A549 (cell line): ENCODE measurements around the gene VWA8. TPM values are rescaled to one million over a fixed set of nuclear protein-coding genes. Genes with fewer than 3 reads are reported as not detected.

Experiments used
- ATAC-seq, 2 experiments: fragments of 200-7000 bp in 1 of 2; fragments of >200 bp in 1 of 2; cut with Nextera tagmentation in 1 of 2; cut with Tn5 transposase in 1 of 2; 3 replicates each; pipeline versions ENCODE4 v1.8.0 to v1.9.1; 2018 to 2020; ENCODE audit warnings: mild to moderate bottlenecking in 1 of 2, moderate library complexity in 1 of 2
- CTCF ChIA-PET: fragments of 300-600 bp; sonication (Branson Sonifier 250); formaldehyde crosslinking; extraction: SDS; loops from one replicate; lab custom pipeline; 2021; ENCODE audit warnings: antibody characterized with exemption, inconsistent platforms; lab: Yijun Ruan, JAX
- POLR2A ChIA-PET: fragments of 350-600 bp; formaldehyde crosslinking; extraction: SDS; loops from one replicate; lab custom pipeline; 2021; ENCODE audit warnings: antibody characterized with exemption, inconsistent platforms; lab: Yijun Ruan, JAX
- DNase-seq, 2 experiments: peaks; one replicate each; pipeline versions ENCODE4 v3.0.0 to v3.0.0-alpha.2; 2011 to 2016; ENCODE audit warnings: low read depth in 1 of 2, low spot score in 1 of 2
- FAIRE-seq: peaks from 2 replicates; lab custom pipeline; 2011; peaks lifted over from hg19 to GRCh38; lab: Jason Lieb, UNC
- H3K27ac ChIP-seq, 2 experiments: fragments of >200 bp; sonication (Bioruptor Twin); formaldehyde crosslinking; 3 replicates each; pipeline ENCODE4 v1.5.1; 2016 to 2017
- H3K4me1 ChIP-seq: fragments of >200 bp; sonication (Bioruptor Twin); formaldehyde crosslinking; 3 replicates; pipeline ENCODE4 v1.6.1; 2016
- H3K4me2 ChIP-seq: fragments of >200 bp; sonication (Bioruptor Twin); formaldehyde crosslinking; 3 replicates; pipeline ENCODE4 v1.6.1; 2016
- H3K4me3 ChIP-seq: fragments of >200 bp; sonication (Bioruptor Twin); formaldehyde crosslinking; 3 replicates; pipeline ENCODE4 v1.5.1; 2016
- H3K9me3 ChIP-seq: fragments of >200 bp; sonication (Bioruptor Twin); formaldehyde crosslinking; 3 replicates; pipeline ENCODE4 v1.6.1; 2016
- BHLHE40 ChIP-seq: IDR thresholded peaks from 2 replicates; pipeline ENCODE4 v1.6.1; 2012; ENCODE audit warnings: low read depth, low read length, inconsistent platforms
- CBX8 ChIP-seq: fragments of 200-600 bp; sonication (generic); IDR thresholded peaks from 2 replicates; pipeline ENCODE4 v1.6.1; 2016
- CHD4 ChIP-seq: fragments of 200-600 bp; sonication (generic); IDR thresholded peaks from 2 replicates; pipeline ENCODE4 v1.6.1; 2016; ENCODE audit warnings: antibody characterized with exemption, mild to moderate bottlenecking, borderline replicate concordance
- CTCF ChIP-seq: fragments of >200 bp; sonication (Bioruptor Twin); formaldehyde crosslinking; IDR thresholded peaks from 3 replicates; pipeline ENCODE4 v1.5.1; 2016
- FOSB ChIP-seq: fragments of 250-450 bp; sonication (Bioruptor Pico); IDR thresholded peaks from 2 replicates; pipeline ENCODE4 v1.5.0; 2020; ENCODE audit warnings: mild to moderate bottlenecking, moderate library complexity
- FOSL2 ChIP-seq, 2 experiments: fragments of 450-650 bp in 1 of 2; fragments of >200 bp in 1 of 2; sonication (Bioruptor Twin) in 1 of 2; formaldehyde crosslinking; IDR thresholded peaks; 2 replicates each; pipeline versions ENCODE4 v1.5.0 to v1.6.1; 2016 to 2020; ENCODE audit warnings: mild to moderate bottlenecking in 1 of 2, moderate library complexity in 1 of 2
- HES2 ChIP-seq: fragments of >200 bp; sonication (Bioruptor Twin); formaldehyde crosslinking; IDR thresholded peaks from 2 replicates; pipeline ENCODE4 v1.6.1; 2016
- HMGXB4 ChIP-seq: fragments of 250-450 bp; sonication (Bioruptor Pico); IDR thresholded peaks from 2 replicates; pipeline ENCODE4 v1.5.0; 2021; ENCODE audit warnings: mild to moderate bottlenecking, moderate library complexity, borderline replicate concordance
- HOXB5 ChIP-seq: fragments of 250-450 bp; sonication (Bioruptor Pico); IDR thresholded peaks from 2 replicates; pipeline ENCODE4 v1.5.0; 2020; ENCODE audit warnings: mild to moderate bottlenecking, moderate library complexity
- JUNB ChIP-seq: fragments of >200 bp; sonication (Bioruptor Twin); formaldehyde crosslinking; IDR thresholded peaks from 2 replicates; pipeline ENCODE4 v1.6.1; 2016
- KDM5A ChIP-seq: fragments of 200-600 bp; sonication (generic); IDR thresholded peaks from 2 replicates; pipeline ENCODE4 v1.6.1; 2016; ENCODE audit warnings: antibody characterized with exemption, mild to moderate bottlenecking
- MAFK ChIP-seq: fragments of 450-650 bp; IDR thresholded peaks from 2 replicates; pipeline ENCODE4 v1.6.1; 2014; ENCODE audit not compliant: partially characterized antibody
- MAX ChIP-seq: IDR thresholded peaks from 2 replicates; pipeline ENCODE4 v1.6.1; 2012
- NFE2L2 ChIP-seq: fragments of 150-350 bp; conservative IDR thresholded peaks from 2 replicates; pipeline ENCODE4 v1.6.1; 2014; ENCODE audit warnings: low read length
- POLR2A ChIP-seq: IDR thresholded peaks from 2 replicates; pipeline ENCODE4 v1.6.1; 2012; ENCODE audit warnings: mild to moderate bottlenecking, low read length
- RCOR1 ChIP-seq: fragments of 150-350 bp; IDR thresholded peaks from 2 replicates; pipeline ENCODE4 v1.6.1; 2014; ENCODE audit warnings: antibody characterized with exemption, low read length, low read depth
- RNF2 ChIP-seq: fragments of 200-600 bp; sonication (generic); IDR thresholded peaks from 2 replicates; pipeline ENCODE4 v1.6.1; 2016; ENCODE audit warnings: low read depth, mild to moderate bottlenecking, antibody characterized with exemption, moderate library complexity, borderline replicate concordance
- TP53 ChIP-seq: fragments of 250-450 bp; sonication (Bioruptor Pico); IDR thresholded peaks from 2 replicates; pipeline ENCODE4 v1.5.0; 2021; ENCODE audit warnings: mild to moderate bottlenecking, moderate library complexity
- ZC3H11A ChIP-seq: fragments of 450-650 bp; IDR thresholded peaks from 2 replicates; pipeline ENCODE4 v1.6.1; 2014; ENCODE audit warnings: antibody characterized with exemption, mild to moderate bottlenecking
- ZFP36 ChIP-seq: fragments of 450-650 bp; IDR thresholded peaks from 2 replicates; pipeline ENCODE4 v1.6.1; 2014; ENCODE audit warnings: borderline replicate concordance; ENCODE audit not compliant: partially characterized antibody
- WGBS: methylation state at CpG from one replicate; pipeline ENCODE4 v1.1.6; 2017; ENCODE audit errors: missing lambda C conversion rate; 5-methylcytosine and 5-hydroxymethylcytosine counted together
- polyA plus RNA-seq, 4 experiments: library from polyadenylated mRNA; depleted of rRNA in 3 of 4; stranded (reverse); fragments of >200 nt; fragmentation: RNase III in 1 of 4; extraction: RNeasy Plus Mini Kit Qiagen cat#74134 plus additional on column Dnase treatment in 1 of 4; gene quantifications; 2 replicates in 3 of 4; 3 replicates in 1 of 4; pipeline ENCODE4 v1.2.3, GENCODE V29; 2011 to 2017
- TF ChIP-seq, protein P1 (sequence below): fragments of 450-650 bp; IDR thresholded peaks from 2 replicates; pipeline ENCODE4 v1.6.1; 2014; ENCODE audit warnings: antibody characterized with exemption
- TF ChIP-seq, protein P2 (sequence below): fragments of 200-600 bp; sonication (generic); IDR thresholded peaks from 2 replicates; pipeline ENCODE4 v1.6.1; 2016; ENCODE audit warnings: antibody characterized with exemption, mild to moderate bottlenecking, moderate library complexity

Gene VWA8
- polyA plus RNA-seq, 2 of the 4 experiments (the other 2 are of a cell fraction), result 6.4 to 15.3 TPM

- ChIA-PET CTCF (interaction anchor here (0.9 to 2.1 kb wide), 2 partner anchors 10 to 96 kb away, joined by 3 to 5 read pairs; no protein-coding TSS in a partner anchor), POLR2A (no interaction called here)
- Histone ChIP-seq H3K27ac (no peak overlapping the region), H3K4me3 (no peak overlapping the region), H3K4me2 (no peak overlapping the region), H3K9me3 (no peaks in the 10 kb centered on the region), H3K4me1 (0 out of 3 replicates have a peak, but pooled peaks cover 6% of the 10 kb centered on the region)
- TF ChIP-seq BHLHE40, result no peak
- no peak for TF ChIP-seq HES2
- no peak for TF ChIP-seq KDM5A
- no peak for TF ChIP-seq HOXB5 (CRISPR knock-in tag)
- no peak for TF ChIP-seq TP53 (CRISPR knock-in tag)
- no peak for TF ChIP-seq RCOR1
- no peak for TF ChIP-seq CBX8
- no peak for TF ChIP-seq NFE2L2
- TF ChIP-seq CHD4, result no peak
- TF ChIP-seq ZC3H11A, result no peak
- no peak for TF ChIP-seq RNF2
- TF ChIP-seq FOSB, result no peak
- no peak for TF ChIP-seq MAFK
- FAIRE-seq (no peak), DNase-seq (no peak), ATAC-seq (no peak)
- 95% methylated on average over 1 of the region's 1 CpG for WGBS
These were observed 195.9 kb downstream of the VWA8 start for GRCh38 chr13:41765020-41765419.

- ChIA-PET POLR2A (no interaction called here), CTCF (interaction anchor here (2.1 kb wide), 1 partner anchor 10 kb away, joined by 5 read pairs; no protein-coding TSS in a partner anchor)
- 0 out of 3 replicates have a peak, but pooled peaks cover 6% of the 10 kb centered on the region for H3K4me1 ChIP-seq
- TF ChIP-seq, protein P1, sequence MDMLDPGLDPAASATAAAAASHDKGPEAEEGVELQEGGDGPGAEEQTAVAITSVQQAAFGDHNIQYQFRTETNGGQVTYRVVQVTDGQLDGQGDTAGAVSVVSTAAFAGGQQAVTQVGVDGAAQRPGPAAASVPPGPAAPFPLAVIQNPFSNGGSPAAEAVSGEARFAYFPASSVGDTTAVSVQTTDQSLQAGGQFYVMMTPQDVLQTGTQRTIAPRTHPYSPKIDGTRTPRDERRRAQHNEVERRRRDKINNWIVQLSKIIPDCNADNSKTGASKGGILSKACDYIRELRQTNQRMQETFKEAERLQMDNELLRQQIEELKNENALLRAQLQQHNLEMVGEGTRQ, result no peak
- TF ChIP-seq, protein P2, sequence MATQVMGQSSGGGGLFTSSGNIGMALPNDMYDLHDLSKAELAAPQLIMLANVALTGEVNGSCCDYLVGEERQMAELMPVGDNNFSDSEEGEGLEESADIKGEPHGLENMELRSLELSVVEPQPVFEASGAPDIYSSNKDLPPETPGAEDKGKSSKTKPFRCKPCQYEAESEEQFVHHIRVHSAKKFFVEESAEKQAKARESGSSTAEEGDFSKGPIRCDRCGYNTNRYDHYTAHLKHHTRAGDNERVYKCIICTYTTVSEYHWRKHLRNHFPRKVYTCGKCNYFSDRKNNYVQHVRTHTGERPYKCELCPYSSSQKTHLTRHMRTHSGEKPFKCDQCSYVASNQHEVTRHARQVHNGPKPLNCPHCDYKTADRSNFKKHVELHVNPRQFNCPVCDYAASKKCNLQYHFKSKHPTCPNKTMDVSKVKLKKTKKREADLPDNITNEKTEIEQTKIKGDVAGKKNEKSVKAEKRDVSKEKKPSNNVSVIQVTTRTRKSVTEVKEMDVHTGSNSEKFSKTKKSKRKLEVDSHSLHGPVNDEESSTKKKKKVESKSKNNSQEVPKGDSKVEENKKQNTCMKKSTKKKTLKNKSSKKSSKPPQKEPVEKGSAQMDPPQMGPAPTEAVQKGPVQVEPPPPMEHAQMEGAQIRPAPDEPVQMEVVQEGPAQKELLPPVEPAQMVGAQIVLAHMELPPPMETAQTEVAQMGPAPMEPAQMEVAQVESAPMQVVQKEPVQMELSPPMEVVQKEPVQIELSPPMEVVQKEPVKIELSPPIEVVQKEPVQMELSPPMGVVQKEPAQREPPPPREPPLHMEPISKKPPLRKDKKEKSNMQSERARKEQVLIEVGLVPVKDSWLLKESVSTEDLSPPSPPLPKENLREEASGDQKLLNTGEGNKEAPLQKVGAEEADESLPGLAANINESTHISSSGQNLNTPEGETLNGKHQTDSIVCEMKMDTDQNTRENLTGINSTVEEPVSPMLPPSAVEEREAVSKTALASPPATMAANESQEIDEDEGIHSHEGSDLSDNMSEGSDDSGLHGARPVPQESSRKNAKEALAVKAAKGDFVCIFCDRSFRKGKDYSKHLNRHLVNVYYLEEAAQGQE, result no peak
- no peak for TF ChIP-seq HMGXB4
- TF ChIP-seq FOSL2 (IDR thresholded peaks at IDR 0.05), result no peak
- no peak for TF ChIP-seq FOSL2 (CRISPR knock-in tag; IDR thresholded peaks at IDR 0.05)
- TF ChIP-seq MAX, result no peak
- TF ChIP-seq HOXB5 (CRISPR knock-in tag), result no peak
- no peak for TF ChIP-seq KDM5A
- TF ChIP-seq ZFP36, result no peak
- no peak for TF ChIP-seq CTCF
- no peak for TF ChIP-seq TP53 (CRISPR knock-in tag)
- TF ChIP-seq JUNB, result no peak
- no peak for TF ChIP-seq POLR2A
- TF ChIP-seq CHD4, result no peak
- TF ChIP-seq, all 56 proteins: peak for 0
- no peak for FAIRE-seq
- Histone ChIP-seq H3K4me3 (no peak overlapping the region), H3K4me2 (no peak overlapping the region), H3K27ac (no peak overlapping the region), H3K9me3 (no peaks in the 10 kb centered on the region)
- no peak for ATAC-seq
- DNase-seq, result no peak
- 97% methylated on average over 4 of the region's 4 CpGs for WGBS
These were observed 196.4 kb downstream of the VWA8 start for GRCh38 chr13:41764558-41764957.
